ENCODE measurements around the gene LRRC3C.

DNA sequence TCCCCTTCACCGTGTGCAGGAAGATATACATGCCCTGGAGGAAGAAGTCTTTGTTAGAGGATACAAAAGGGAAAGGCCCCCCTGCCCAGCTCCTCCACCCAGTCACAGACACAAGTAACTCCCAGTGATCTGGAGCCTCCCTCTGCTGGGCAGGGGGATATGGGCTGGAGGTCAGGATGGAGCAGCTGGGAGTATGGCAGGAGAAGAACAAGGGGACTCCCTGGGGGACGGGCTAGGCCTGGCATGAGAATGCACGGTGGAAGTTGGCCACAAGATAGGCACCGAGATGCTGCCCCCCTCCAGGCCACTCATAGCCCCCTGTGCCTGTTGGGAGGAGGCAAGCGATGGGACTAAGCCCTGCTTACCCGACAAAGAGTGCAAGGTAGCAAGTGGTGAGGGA lies 4.3 kb upstream of the LRRC3C start:
- no peak for TF ChIP-seq POLR2AphosphoS5 (IDR thresholded peaks at IDR 0.05)
- TF ChIP-seq, protein P1, sequence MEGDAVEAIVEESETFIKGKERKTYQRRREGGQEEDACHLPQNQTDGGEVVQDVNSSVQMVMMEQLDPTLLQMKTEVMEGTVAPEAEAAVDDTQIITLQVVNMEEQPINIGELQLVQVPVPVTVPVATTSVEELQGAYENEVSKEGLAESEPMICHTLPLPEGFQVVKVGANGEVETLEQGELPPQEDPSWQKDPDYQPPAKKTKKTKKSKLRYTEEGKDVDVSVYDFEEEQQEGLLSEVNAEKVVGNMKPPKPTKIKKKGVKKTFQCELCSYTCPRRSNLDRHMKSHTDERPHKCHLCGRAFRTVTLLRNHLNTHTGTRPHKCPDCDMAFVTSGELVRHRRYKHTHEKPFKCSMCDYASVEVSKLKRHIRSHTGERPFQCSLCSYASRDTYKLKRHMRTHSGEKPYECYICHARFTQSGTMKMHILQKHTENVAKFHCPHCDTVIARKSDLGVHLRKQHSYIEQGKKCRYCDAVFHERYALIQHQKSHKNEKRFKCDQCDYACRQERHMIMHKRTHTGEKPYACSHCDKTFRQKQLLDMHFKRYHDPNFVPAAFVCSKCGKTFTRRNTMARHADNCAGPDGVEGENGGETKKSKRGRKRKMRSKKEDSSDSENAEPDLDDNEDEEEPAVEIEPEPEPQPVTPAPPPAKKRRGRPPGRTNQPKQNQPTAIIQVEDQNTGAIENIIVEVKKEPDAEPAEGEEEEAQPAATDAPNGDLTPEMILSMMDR (IDR thresholded peaks at IDR 0.05): no peak
